IMR-90 (cell line): Measurements from ENCODE around the gene SLC17A5.

Source experiments
- BHLHE40 ChIP-seq: fragments of 150-350 bp; IDR thresholded peaks from 2 replicates; pipeline ENCODE4 v1.6.1; 2016; ENCODE audit warnings: mild to moderate bottlenecking, low read depth, low read length
- CEBPB ChIP-seq: IDR thresholded peaks from 2 replicates; pipeline ENCODE4 v1.6.1; 2012; ENCODE audit warnings: low read depth, low read length, improper control_type of control experiment
- CTCF ChIP-seq: conservative IDR thresholded peaks from 2 replicates; pipeline ENCODE4 v1.5.1; 2012; ENCODE audit warnings: mild to moderate bottlenecking, low read depth, low read length, improper control_type of control experiment
- MAZ ChIP-seq: IDR thresholded peaks from 2 replicates; pipeline ENCODE4 v1.6.1; 2012; ENCODE audit warnings: low read depth, mild to moderate bottlenecking, low read length, improper control_type of control experiment, moderate library complexity, borderline replicate concordance
- MXI1 ChIP-seq: IDR thresholded peaks from 2 replicates; pipeline ENCODE4 v1.6.1; 2012; ENCODE audit warnings: low read depth, mild to moderate bottlenecking, low read length, moderate library complexity, borderline replicate concordance
- POLR2A ChIP-seq: IDR thresholded peaks from 2 replicates; pipeline ENCODE4 v1.6.1; 2012; ENCODE audit warnings: mild to moderate bottlenecking, low read depth, low read length
- RAD21 ChIP-seq: IDR thresholded peaks from 2 replicates; pipeline ENCODE4 v1.6.1; 2012; ENCODE audit warnings: low read length, improper control_type of control experiment
- RCOR1 ChIP-seq: IDR thresholded peaks from 2 replicates; pipeline ENCODE4 v1.6.1; 2012; ENCODE audit warnings: mild to moderate bottlenecking, low read length, improper control_type of control experiment; ENCODE audit not compliant: insufficient replicate concordance
- RFX5 ChIP-seq: IDR thresholded peaks from 2 replicates; pipeline ENCODE4 v1.8.0; 2012; ENCODE audit warnings: low read depth, mild to moderate bottlenecking, low read length, moderate library complexity
- SMC3 ChIP-seq: fragments of 150-350 bp; IDR thresholded peaks from 2 replicates; pipeline ENCODE4 v1.6.1; 2016; ENCODE audit warnings: low read depth, mild to moderate bottlenecking, antibody characterized with exemption, low read length, moderate library complexity
- USF2 ChIP-seq: fragments of 150-350 bp; IDR thresholded peaks from 2 replicates; pipeline ENCODE4 v1.6.1; 2017; ENCODE audit warnings: mild to moderate bottlenecking, antibody characterized with exemption, low read length, low read depth
- TF ChIP-seq, protein P1 (sequence below): fragments of 150-350 bp; IDR thresholded peaks from 2 replicates; pipeline ENCODE4 v1.6.1; 2016; ENCODE audit warnings: low read depth, mild to moderate bottlenecking, low read length, moderate library complexity, borderline replicate concordance

GRCh38 chr6:73630401-73630800, 23.4 kb downstream of the SLC17A5 start:
- TF ChIP-seq CTCF (no peak), BHLHE40 (no peak), RCOR1 (no peak), CEBPB (no peak), RFX5 (no peak), POLR2A (no peak), RAD21 (no peak), MAZ (no peak), SMC3 (no peak), USF2 (no peak), MXI1 (no peak)
- TF ChIP-seq, protein P1, sequence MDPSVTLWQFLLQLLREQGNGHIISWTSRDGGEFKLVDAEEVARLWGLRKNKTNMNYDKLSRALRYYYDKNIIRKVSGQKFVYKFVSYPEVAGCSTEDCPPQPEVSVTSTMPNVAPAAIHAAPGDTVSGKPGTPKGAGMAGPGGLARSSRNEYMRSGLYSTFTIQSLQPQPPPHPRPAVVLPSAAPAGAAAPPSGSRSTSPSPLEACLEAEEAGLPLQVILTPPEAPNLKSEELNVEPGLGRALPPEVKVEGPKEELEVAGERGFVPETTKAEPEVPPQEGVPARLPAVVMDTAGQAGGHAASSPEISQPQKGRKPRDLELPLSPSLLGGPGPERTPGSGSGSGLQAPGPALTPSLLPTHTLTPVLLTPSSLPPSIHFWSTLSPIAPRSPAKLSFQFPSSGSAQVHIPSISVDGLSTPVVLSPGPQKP = no peak
